Panc1 (cell line): ENCODE measurements around the gene PLEKHG4B. TPM values are rescaled to one million over a fixed set of nuclear protein-coding genes. Genes with fewer than 3 reads are reported as not detected.

Source experiments
- ATAC-seq: fragments of 200-7000 bp; cut with Tn5 transposase; 2 replicates; pipeline ENCODE4 v1.9.1; 2020; ENCODE audit warnings: mild to moderate bottlenecking, moderate library complexity
- BruUV-seq: library from RNA; stranded (reverse); fragments of 400-500 nt; replicated peaks from 2 replicates; lab custom pipeline; 2021; lab: Mats Ljungman, UMichigan
- CTCF ChIA-PET: fragments of 300-600 bp; sonication (Branson Sonifier 250); formaldehyde crosslinking; loops from one replicate; lab custom pipeline; 2022; ENCODE audit warnings: antibody characterized with exemption; lab: Charles Lee
- POLR2A ChIA-PET: fragments of 300-600 bp; sonication (Branson Sonifier 250); formaldehyde crosslinking; loops from one replicate; lab custom pipeline; 2022; ENCODE audit warnings: antibody characterized with exemption; lab: Charles Lee
- DNase-seq: peaks from one replicate; pipeline ENCODE4 v3.0.0-alpha.2; 2010; ENCODE audit warnings: low read depth, low spot score
- H3K27ac ChIP-seq: 2 replicates; pipeline ENCODE4 v1.5.1; 2011; ENCODE audit warnings: mild to moderate bottlenecking, low read length, inconsistent platforms
- H3K27me3 ChIP-seq: fragments of 200-500 bp; sonication (Bioruptor generic); 2 replicates; pipeline ENCODE4 v1.6.0; 2014; ENCODE audit warnings: low read length, inconsistent platforms; ENCODE audit not compliant: control insufficient read depth, insufficient read depth
- H3K36me3 ChIP-seq: fragments of 200-500 bp; sonication (Bioruptor generic); 2 replicates; pipeline ENCODE4 v1.5.1; 2014; ENCODE audit warnings: inconsistent platforms, mild to moderate bottlenecking, low read length, moderate library complexity; ENCODE audit not compliant: control insufficient read depth, insufficient read depth
- H3K4me1 ChIP-seq: 2 replicates; pipeline ENCODE4 v1.5.1; 2011; ENCODE audit warnings: inconsistent platforms, mild to moderate bottlenecking, low read length, moderate library complexity; ENCODE audit not compliant: control insufficient read depth, insufficient read depth
- H3K4me3 ChIP-seq, 2 experiments: 2 replicates each; pipeline ENCODE4 v1.5.1; 2011 to 2012; ENCODE audit warnings: low read depth in 2 of 2, low read length in 2 of 2, mild to moderate bottlenecking in 2 of 2, inconsistent platforms in 1 of 2, moderate library complexity in 1 of 2
- H3K9me3 ChIP-seq: fragments of 200-500 bp; sonication (Bioruptor generic); 2 replicates; pipeline ENCODE4 v1.5.1; 2014; ENCODE audit warnings: low read depth, mild to moderate bottlenecking, inconsistent platforms, low read length, moderate library complexity; ENCODE audit not compliant: control insufficient read depth, insufficient read depth
- POLR2AphosphoS5 ChIP-seq: IDR thresholded peaks from 2 replicates; pipeline ENCODE4 v1.6.1; 2012; ENCODE audit warnings: mild to moderate bottlenecking, low read depth, low read length, moderate library complexity
- SIN3A ChIP-seq: IDR thresholded peaks from 2 replicates; pipeline ENCODE4 v1.6.1; 2012; ENCODE audit warnings: low read depth, mild to moderate bottlenecking, low read length, moderate library complexity, borderline replicate concordance; ENCODE audit not compliant: insufficient read depth
- TCF7L2 ChIP-seq: IDR thresholded peaks from 2 replicates; pipeline ENCODE4 v1.6.1; 2011; ENCODE audit warnings: mild to moderate bottlenecking, low read depth, low read length, inconsistent platforms
- in situ Hi-C: cut with HindIII; loops from 2 replicates; pipeline ENCODE4 v1.10.0; 2016; ENCODE audit warnings: low sequenced_read_pairs, low pct_unique_long_range_greater_than_20kb
- intact Hi-C: fragments of 100-400 bp; cut with micrococcal nuclease; formaldehyde crosslinking; loops from one replicate; pipeline ENCODE4 v1.10.0; 2022; ENCODE audit not compliant: unreplicated experiment
- total RNA-seq: library from RNA; stranded (reverse); gene quantifications from one replicate; pipeline ENCODE4 v1.2.1, GENCODE V29; 2021; ENCODE audit not compliant: unreplicated experiment
- TF ChIP-seq, protein P1 (sequence below): fragments of 450-650 bp; IDR thresholded peaks from 2 replicates; pipeline ENCODE4 v1.5.1; 2017; ENCODE audit warnings: mild to moderate bottlenecking
- TF ChIP-seq, protein P2 (sequence below), 2 experiments: IDR thresholded peaks; 2 replicates each; pipeline ENCODE4 v1.6.1; 2011 to 2012; ENCODE audit warnings: low read depth in 2 of 2, control low read depth in 1 of 2, low read length in 1 of 2, mild to moderate bottlenecking in 1 of 2, moderate library complexity in 1 of 2; ENCODE audit not compliant: insufficient read depth in 1 of 2

PLEKHG4B gene
- total RNA-seq, 1 experiment from 2014 or later: 8.9 TPM

DNA sequence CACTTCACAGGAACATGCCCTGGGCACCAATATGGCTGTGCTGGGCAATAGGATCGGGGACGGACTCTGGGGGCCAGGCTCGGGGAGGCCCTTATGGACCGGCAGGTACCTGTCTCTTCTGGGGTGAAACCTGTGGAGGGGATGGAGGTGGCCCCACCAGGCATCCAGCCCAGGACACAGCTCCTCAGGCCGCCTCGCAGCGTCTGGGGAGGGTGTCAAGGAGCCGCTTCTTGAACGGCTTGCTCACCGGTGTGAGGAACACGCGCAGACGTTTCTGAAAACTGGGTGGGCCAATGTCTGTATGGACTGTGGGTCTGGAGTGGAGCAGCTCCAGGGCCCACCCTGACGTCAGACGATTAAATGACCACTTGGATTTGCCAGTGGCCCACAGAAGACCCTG is 45.8 kb downstream of the PLEKHG4B start:
- in situ Hi-C loops: no loop called here
- H3K36me3 ChIP-seq: no peaks in the 10 kb centered on the region
- no peaks in the 10 kb centered on the region for H3K9me3 ChIP-seq
- TF ChIP-seq, protein P1, sequence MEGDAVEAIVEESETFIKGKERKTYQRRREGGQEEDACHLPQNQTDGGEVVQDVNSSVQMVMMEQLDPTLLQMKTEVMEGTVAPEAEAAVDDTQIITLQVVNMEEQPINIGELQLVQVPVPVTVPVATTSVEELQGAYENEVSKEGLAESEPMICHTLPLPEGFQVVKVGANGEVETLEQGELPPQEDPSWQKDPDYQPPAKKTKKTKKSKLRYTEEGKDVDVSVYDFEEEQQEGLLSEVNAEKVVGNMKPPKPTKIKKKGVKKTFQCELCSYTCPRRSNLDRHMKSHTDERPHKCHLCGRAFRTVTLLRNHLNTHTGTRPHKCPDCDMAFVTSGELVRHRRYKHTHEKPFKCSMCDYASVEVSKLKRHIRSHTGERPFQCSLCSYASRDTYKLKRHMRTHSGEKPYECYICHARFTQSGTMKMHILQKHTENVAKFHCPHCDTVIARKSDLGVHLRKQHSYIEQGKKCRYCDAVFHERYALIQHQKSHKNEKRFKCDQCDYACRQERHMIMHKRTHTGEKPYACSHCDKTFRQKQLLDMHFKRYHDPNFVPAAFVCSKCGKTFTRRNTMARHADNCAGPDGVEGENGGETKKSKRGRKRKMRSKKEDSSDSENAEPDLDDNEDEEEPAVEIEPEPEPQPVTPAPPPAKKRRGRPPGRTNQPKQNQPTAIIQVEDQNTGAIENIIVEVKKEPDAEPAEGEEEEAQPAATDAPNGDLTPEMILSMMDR: no peak
- TF ChIP-seq POLR2AphosphoS5: no peak
- TF ChIP-seq TCF7L2: no peak
- TF ChIP-seq SIN3A: no peak
- H3K4me1 ChIP-seq: peaks cover 4% of the 10 kb centered on the region
- ChIA-PET POLR2A (no interaction called here), CTCF (no interaction called here)
- ATAC-seq (no peak), DNase-seq (no peak)
- no peak overlapping the region for H3K4me3 ChIP-seq
- no TSS peak for BruUV-seq
- H3K27ac ChIP-seq: no peak overlapping the region
- no peaks in the 10 kb centered on the region for H3K27me3 ChIP-seq
- intact Hi-C loops: no loop called here

DNA sequence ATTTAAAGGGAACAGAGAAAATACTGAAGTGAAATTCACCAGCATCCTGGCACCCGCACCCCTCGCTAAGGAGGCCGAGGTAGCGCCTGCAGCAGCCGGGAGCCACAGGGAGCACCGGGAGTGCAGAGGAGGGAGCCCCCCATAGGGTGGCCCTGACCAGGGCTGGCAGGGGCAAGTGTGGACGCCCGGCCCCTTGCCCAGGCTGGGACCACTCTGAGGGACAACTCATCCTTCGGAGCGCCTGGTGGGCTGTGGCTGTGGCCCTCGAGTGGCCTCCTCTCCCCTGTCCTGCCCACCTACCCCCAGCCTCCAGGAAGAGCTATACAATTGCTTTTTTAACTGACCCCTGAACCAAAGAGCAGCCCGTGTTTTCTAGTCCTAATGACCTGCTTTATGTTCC is 47.0 kb downstream of the PLEKHG4B start:
- CTCF ChIA-PET: no interaction called here
- intact Hi-C loops: no loop called here
- Histone ChIP-seq H3K27me3 (no peaks in the 10 kb centered on the region), H3K36me3 (no peaks in the 10 kb centered on the region), H3K4me1 (peaks cover 4% of the 10 kb centered on the region), H3K27ac (no peak overlapping the region), H3K9me3 (no peaks in the 10 kb centered on the region), H3K4me3 (no peak overlapping the region)
- BruUV-seq: no TSS peak
- no peak for TF ChIP-seq SIN3A
- ATAC-seq (no peak), DNase-seq (no peak)
- in situ Hi-C loops: no loop called here
- POLR2A ChIA-PET: no interaction called here

DNA sequence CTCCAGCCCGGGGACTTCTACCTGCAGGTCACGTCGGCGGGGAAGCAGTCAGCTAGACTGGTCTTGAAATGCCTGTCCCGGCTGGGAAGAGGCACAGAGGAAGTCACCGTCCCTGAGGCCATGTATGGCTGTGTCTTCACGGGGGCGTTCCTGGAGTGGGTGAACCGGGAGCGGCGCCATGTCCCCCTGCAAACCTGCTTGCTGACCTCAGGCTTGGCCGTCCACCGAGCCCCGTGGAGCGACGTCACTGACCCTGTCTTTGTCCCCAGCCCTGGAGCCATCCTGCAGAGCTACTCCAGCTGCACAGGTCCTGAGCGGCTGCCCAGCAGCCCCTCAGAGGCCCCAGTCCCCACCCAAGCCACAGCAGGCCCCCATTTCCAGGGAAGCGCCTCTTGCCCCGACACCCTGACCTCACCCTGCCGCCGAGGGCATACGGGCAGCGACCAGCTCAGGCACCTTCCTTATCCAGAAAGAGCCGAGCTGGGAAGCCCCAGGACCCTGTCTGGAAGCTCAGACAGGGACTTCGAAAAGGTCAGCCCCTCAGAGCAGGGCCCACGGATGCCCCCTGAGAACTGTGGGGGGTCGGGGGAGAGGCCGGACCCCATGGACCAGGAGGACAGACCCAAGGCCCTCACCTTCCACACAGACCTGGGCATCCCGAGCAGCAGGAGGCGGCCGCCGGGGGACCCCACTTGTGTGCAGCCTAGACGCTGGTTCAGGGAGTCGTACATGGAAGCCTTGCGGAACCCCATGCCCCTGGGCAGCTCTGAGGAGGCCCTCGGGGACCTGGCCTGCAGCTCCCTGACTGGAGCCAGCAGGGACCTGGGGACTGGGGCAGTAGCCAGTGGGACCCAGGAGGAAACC is 47.8 kb downstream of the PLEKHG4B start:
- no peaks in the 10 kb centered on the region for H3K9me3 ChIP-seq
- H3K4me3 ChIP-seq: no peak overlapping the region
- BruUV-seq: no TSS peak
- no peak overlapping the region for H3K27ac ChIP-seq
- no peaks in the 10 kb centered on the region for H3K36me3 ChIP-seq
- CTCF ChIA-PET: no interaction called here
- ATAC-seq: peak; percentile 38; the same call in 1 of the 2 replicates
- intact Hi-C loops: no loop called here
- TF ChIP-seq TCF7L2 (no peak), SIN3A (no peak), POLR2AphosphoS5 (no peak)
- TF ChIP-seq, protein P1: no peak
- TF ChIP-seq, protein P2, sequence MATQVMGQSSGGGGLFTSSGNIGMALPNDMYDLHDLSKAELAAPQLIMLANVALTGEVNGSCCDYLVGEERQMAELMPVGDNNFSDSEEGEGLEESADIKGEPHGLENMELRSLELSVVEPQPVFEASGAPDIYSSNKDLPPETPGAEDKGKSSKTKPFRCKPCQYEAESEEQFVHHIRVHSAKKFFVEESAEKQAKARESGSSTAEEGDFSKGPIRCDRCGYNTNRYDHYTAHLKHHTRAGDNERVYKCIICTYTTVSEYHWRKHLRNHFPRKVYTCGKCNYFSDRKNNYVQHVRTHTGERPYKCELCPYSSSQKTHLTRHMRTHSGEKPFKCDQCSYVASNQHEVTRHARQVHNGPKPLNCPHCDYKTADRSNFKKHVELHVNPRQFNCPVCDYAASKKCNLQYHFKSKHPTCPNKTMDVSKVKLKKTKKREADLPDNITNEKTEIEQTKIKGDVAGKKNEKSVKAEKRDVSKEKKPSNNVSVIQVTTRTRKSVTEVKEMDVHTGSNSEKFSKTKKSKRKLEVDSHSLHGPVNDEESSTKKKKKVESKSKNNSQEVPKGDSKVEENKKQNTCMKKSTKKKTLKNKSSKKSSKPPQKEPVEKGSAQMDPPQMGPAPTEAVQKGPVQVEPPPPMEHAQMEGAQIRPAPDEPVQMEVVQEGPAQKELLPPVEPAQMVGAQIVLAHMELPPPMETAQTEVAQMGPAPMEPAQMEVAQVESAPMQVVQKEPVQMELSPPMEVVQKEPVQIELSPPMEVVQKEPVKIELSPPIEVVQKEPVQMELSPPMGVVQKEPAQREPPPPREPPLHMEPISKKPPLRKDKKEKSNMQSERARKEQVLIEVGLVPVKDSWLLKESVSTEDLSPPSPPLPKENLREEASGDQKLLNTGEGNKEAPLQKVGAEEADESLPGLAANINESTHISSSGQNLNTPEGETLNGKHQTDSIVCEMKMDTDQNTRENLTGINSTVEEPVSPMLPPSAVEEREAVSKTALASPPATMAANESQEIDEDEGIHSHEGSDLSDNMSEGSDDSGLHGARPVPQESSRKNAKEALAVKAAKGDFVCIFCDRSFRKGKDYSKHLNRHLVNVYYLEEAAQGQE (IDR thresholded peaks at IDR 0.05; ENCODE audit: insufficient read depth in 1 of 2, low read depth in 2 of 2, low read length in 1 of 2): no peak
- POLR2A ChIA-PET: interaction anchor here (0.5 kb wide), 1 partner anchor 10 kb away, joined by 5 read pairs; no protein-coding TSS in a partner anchor
- no peak for DNase-seq
- in situ Hi-C loops: no loop called here
- H3K4me1 ChIP-seq: peaks cover 4% of the 10 kb centered on the region
- H3K27me3 ChIP-seq: no peaks in the 10 kb centered on the region
